Measurements from ENCODE around the gene NIPBL. TPM values are rescaled to one million over a fixed set of nuclear protein-coding genes. Genes with fewer than 3 reads are reported as not detected.
"Not testable (repeated sequence)": the region's sequence is repeated elsewhere in the genome, so short reads cannot be mapped to it uniquely, and the experiment has no call there.

NIPBL gene
- total RNA-seq, 1 experiment from 2014 or later = 61.3 TPM

- H3K27me3 ChIP-seq (ENCODE audit: insufficient read depth, low read length) = peaks cover 30% of the 10 kb centered on the region
- H3K27ac ChIP-seq (ENCODE audit: insufficient read length, low read depth, low read length); H3K18ac ChIP-seq (ENCODE audit: insufficient read length, low read depth, low read length); H2BK20ac ChIP-seq (ENCODE audit: low read depth, low read length, poor library complexity, severe bottlenecking); H3K9me3 Mint-ChIP-seq; H2BK5ac ChIP-seq (ENCODE audit: insufficient read length, low read length); H3K36me3 Mint-ChIP-seq (ENCODE audit: insufficient read depth in 1 of 3, low read depth in 3 of 3); H3K9me3 ChIP-seq (ENCODE audit: control insufficient read depth, low read depth, low read length); H3K79me1 ChIP-seq (ENCODE audit: insufficient read depth, low read depth, low read length, poor library complexity, severe bottlenecking); H3K14ac ChIP-seq (ENCODE audit: insufficient read depth, low read length); H3K79me2 ChIP-seq (ENCODE audit: insufficient read depth, low read length); H2BK120ac ChIP-seq (ENCODE audit: low read depth, low read length, poor library complexity, severe bottlenecking); H2BK15ac ChIP-seq (ENCODE audit: low read depth, low read length); H3K4ac ChIP-seq (ENCODE audit: low read depth, low read length); H3K4me3 Mint-ChIP-seq; H4K91ac ChIP-seq (ENCODE audit: insufficient read length, low read depth, low read length); H3K27ac Mint-ChIP-seq; H4K8ac ChIP-seq (replicated peaks; ENCODE audit: insufficient read length, low read depth, low read length); H3K4me1 ChIP-seq (ENCODE audit: insufficient read depth, low read length); H3K4me2 ChIP-seq (ENCODE audit: insufficient read depth, insufficient read length, low read length); H4K5ac ChIP-seq (ENCODE audit: insufficient read length, low read depth, low read length); H2AK5ac ChIP-seq (ENCODE audit: insufficient read length, low read length); H2AFZ ChIP-seq (ENCODE audit: low read length); H3K56ac ChIP-seq (ENCODE audit: insufficient read length, low read depth, low read length); H2BK12ac ChIP-seq (ENCODE audit: insufficient read length, low read depth, low read length); H3K9ac ChIP-seq (ENCODE audit: extremely low read depth, insufficient read length, low read length); H3T11ph ChIP-seq (ENCODE audit: low read length); H4K20me1 ChIP-seq (ENCODE audit: control insufficient read depth, insufficient read depth, insufficient read length); H3K23me2 ChIP-seq (ENCODE audit: insufficient read length, low read depth, low read length, poor library complexity, severe bottlenecking); H3K23ac ChIP-seq (ENCODE audit: insufficient read length, low read depth, low read length); DNase-seq: not testable (repeated sequence)
- peaks cover 65% of the 10 kb centered on the region for H3K27me3 Mint-ChIP-seq (ENCODE audit: low read depth)
- peaks cover 27 to 38% of the 10 kb centered on the region in 2 experiments for H3K4me1 Mint-ChIP-seq
- no CpG with 5 or more reads among the region's 1 CpG for WGBS (ENCODE audit: extremely low coverage, insufficient read length, low lambda C conversion rate)
These were observed 209.5 kb downstream of the NIPBL start for GRCh38 chr5:37086026-37086425.

All from H9 (cell line).